HG03097 (cell line): Measurements from ENCODE around the gene ANK2.

ENCODE experiments used
- ATAC-seq: cut with Tn5 transposase; IDR thresholded peaks from one replicate; pipeline ENCODE4 v1.9.1; 2021; ENCODE audit not compliant: unreplicated experiment, low FRiP score

The ANK2 gene

DNA sequence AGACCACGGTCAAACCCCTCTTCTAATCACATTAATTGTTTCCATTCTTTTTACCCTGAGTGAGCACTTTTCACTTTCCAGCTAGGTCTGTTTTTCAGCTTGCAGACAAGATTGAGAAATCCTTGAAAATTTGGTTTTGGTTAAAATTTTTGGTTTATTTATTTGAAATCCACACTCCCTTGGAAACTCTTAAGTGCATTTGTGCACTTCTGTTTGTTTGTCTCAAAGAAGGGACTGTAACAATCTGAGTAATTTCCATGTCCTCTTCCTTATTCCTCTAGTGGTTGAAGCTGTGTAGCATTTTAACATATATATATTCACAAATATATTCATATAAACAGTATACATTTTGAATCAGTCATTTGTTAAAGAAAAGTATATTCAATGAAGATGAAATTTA is 333.3 kb downstream of the ANK2 start:
- ATAC-seq: no peak

DNA sequence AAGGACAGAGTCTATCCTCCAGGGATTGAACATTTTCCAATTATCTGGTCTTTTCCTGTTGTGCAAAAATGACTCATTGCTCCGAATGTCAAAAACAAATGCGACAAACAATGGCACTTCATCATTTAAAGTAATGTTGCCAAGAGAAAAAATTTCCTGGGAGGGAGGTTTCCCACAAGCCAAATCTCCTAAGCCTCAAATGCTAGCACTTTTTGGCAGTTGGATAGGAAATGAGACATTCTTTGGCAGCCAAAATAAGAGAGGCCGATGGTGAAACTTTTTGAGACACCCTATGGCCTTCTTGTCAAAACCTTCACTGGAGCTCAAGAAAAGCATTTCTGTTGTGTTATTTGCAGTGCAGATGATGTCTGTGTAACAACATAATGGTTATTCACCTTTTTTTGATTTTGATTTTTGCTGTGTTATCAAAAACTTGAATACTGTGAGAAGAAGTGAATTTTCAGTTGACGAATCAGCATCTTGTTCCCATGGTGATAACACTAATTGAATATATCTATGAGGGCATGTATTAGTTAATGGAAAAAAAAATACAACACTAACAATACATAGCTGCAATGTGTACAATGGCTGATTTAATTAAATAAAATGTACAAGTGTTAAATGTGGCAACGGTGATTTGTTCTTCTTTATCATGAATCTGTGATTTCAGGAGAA is 333.8 kb downstream of the ANK2 start:
- no peak for ATAC-seq

DNA sequence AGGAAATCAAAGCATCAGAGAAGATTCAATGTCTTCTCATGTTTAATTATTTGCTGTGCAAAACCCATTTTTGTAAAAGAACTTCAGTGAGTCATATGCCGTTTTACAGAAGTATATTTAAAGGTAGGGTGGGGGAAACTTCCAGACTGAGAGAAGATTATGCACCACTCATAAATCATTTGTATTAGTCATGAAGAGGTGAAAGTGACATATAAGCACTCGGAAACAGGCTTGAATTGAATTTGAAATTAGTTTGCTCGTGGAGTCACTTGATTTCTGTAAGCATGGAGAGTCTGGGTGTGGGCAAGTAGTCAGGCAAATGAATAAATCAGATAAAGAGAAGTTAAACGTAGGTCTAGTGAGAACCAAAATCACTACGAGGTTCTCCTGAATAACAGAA is 335.1 kb downstream of the ANK2 start:
- no peak for ATAC-seq

GRCh38 chr4:113385281-113385899 is 335.9 kb downstream of the ANK2 start:
- no peak for ATAC-seq

- ATAC-seq: no peak
Observed at GRCh38 chr4:113389160-113389559, 339.7 kb downstream of the ANK2 start.

- no peak for ATAC-seq
Observed at GRCh38 chr4:113390850-113391249, 341.4 kb downstream of the ANK2 start.

GRCh38 chr4:113394108-113394729 is 344.8 kb downstream of the ANK2 start:
- ATAC-seq: no peak

- ATAC-seq: peak; percentile 88
Observed at GRCh38 chr4:113394730-113395530, 345.5 kb downstream of the ANK2 start.

- ATAC-seq: no peak
Observed at GRCh38 chr4:113397114-113397701, 347.8 kb downstream of the ANK2 start.

DNA sequence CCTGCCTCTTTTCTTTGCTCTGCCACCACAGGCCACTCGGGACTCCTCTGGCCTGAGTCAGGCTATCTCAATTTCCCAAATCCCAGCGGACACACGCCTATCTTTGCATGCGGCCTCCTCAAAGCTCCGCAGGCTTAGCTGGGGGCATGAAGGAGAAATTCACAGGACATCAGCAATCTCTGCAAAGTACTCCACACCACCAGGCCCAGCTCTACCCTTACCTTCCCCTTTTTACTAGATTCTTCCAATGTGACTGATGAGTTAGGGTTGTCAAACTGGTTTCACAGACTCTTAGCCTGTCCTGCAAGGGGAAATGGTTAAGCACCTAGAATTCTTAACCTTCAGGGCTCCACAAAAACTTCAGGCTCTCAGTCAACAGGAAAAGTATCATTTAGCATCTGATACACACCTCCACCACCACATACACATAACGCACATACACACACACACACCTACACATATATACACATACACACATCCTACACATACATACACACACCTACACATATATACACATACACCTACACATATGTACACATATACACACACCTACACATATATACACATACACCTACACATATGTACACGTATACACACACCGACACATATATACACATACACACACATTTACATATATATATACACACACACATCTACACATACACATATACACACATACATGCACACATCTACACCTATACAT is 349.1 kb downstream of the ANK2 start:
- no peak for ATAC-seq

- no peak for ATAC-seq
Observed at GRCh38 chr4:113404167-113404571, 354.7 kb downstream of the ANK2 start.

DNA sequence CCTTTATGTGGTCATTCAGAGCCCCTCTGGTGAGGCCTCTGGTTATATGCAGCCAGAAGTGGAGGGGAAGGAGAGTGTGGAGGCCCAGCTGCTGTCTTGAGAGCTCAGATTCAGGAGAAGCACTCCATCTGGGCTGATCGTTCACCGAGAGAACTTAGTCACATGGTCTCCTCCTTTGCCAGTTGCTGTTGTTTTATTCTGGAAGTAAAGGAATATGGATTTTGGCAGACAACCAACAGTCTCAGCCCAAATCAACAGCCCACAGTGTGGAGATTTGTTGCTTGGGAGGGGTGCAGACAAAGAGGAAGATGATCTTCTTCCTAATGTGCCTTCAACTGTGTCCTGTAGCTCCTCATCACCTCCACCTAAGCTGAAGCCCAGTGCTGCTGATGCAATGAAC is 355.4 kb downstream of the ANK2 start:
- no peak for ATAC-seq

DNA sequence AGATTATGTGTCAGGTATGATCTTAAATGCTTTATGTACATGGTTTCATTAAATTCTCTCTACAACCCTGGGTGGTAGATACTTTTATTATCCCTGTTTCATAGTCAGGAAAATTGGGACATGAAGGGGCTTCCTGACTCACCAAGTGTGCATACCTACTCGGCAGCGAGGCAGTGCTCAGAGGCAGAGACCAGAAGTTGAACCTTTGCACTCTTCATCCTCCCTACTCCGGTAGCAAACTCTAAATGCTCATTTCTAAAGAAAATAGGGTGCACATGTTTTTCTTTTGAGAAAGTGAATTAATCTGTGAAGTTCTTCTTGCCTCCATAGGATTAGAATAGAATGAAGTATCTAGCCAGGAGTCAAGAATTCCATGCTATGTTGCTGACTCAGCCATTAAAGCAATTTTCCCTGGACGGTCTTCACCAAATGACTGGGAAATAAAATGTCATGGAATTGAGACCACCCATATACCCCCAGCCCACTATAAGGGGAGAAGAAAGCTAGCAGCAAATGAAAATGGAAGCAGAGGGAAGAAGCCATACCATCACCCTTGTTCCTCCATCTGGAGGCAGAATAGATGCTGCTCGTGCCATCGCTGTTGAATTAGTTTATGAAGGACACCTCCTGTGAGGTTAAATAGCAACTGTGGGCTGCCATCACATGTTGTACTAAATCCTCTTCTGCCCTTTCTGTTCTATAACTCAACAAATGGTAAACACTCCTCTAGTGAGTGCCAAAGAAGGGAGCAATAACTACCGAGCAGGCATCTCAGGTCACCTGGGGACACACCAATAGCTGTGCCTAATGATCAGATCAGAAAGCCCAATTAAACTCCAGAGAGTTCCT is 356.6 kb downstream of the ANK2 start:
- ATAC-seq: no peak

DNA sequence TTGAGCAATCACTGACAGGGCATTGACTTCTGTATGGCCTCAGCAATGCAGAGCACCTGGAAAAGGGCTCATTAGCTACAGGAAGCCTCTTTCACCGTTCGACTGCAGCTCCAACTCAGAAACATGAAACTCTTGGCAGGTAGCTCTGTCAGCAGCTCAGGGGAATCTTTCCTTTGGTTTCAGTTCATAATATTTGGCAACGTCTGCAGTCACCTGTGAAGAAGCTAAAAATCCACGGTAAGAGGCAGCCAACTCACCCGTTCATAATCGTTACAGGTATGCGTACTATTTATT is 357.2 kb downstream of the ANK2 start:
- ATAC-seq: no peak

- ATAC-seq: no peak
Observed at GRCh38 chr4:113407409-113407808, 358.0 kb downstream of the ANK2 start.

DNA sequence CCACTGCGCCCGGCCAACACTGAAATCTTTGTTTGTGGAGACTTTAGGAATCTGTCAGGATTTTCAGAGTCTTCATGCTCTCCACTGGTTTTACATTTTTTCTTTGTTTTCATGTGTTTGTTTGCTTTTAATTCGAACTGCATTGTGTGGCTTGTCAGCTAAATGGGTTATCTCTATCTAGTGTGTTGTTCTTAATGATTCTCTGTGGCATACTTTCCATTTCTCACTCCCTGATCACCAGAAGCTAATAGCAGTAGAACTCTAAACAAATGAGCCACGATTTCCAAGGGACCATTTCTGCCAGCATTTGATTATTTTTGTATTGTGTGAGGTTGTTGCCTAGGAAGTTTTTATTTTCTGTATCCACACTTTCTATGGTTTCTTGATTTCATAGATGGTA is 359.7 kb downstream of the ANK2 start:
- ATAC-seq: no peak

GRCh38 chr4:113410686-113411085 is 361.2 kb downstream of the ANK2 start:
- ATAC-seq: no peak

DNA sequence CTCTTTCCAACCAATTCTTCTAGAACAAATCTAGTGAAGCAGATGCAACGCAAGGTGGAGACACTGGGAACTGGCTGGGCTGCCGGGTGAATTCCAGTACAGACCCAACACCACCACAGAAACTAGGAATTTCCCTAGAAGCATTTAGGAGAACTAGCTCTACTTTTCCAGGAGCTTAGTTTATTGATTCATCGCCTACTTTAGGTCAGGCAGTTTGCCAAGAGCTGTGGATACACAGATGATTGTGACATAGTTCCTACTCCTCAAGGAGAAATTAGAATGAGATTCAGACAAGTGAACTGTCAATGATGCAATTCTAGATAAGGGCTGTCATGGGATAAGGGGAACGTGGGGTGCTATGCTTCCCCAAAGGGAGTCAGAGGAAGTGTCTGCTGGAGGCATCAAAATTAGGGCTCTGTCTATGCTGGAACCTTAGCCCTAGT is 362.1 kb downstream of the ANK2 start:
- no peak for ATAC-seq

DNA sequence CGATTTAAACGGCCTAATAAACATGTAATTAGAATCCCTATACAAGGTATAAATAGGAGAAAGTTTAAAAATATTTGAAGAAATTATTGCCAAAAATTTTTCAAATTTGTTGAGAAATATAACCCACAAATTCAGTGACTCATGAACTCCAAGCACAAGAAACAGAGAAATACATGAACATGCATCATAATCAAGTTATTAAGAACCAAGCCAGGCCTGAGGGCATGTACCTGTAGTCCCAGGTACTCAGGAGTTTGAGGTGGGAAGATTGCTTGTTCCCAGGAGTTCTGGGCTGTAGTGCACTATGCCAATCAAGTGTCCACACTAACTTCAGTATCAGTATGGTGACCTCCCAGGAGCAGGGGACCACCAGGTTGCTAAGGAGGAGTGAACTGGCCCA is 370.2 kb downstream of the ANK2 start:
- ATAC-seq: no peak

GRCh38 chr4:113420938-113421337 is 371.5 kb downstream of the ANK2 start:
- ATAC-seq: no peak
